ENCODE measurements around the gene LDOC1.
A peak's percentile ranks its signal among the peaks of the same experiment; 100 is the strongest.
"Not testable (repeated sequence)": the region's sequence is repeated elsewhere in the genome, so short reads cannot be mapped to it uniquely, and the experiment has no call there.

The LDOC1 gene

DNA sequence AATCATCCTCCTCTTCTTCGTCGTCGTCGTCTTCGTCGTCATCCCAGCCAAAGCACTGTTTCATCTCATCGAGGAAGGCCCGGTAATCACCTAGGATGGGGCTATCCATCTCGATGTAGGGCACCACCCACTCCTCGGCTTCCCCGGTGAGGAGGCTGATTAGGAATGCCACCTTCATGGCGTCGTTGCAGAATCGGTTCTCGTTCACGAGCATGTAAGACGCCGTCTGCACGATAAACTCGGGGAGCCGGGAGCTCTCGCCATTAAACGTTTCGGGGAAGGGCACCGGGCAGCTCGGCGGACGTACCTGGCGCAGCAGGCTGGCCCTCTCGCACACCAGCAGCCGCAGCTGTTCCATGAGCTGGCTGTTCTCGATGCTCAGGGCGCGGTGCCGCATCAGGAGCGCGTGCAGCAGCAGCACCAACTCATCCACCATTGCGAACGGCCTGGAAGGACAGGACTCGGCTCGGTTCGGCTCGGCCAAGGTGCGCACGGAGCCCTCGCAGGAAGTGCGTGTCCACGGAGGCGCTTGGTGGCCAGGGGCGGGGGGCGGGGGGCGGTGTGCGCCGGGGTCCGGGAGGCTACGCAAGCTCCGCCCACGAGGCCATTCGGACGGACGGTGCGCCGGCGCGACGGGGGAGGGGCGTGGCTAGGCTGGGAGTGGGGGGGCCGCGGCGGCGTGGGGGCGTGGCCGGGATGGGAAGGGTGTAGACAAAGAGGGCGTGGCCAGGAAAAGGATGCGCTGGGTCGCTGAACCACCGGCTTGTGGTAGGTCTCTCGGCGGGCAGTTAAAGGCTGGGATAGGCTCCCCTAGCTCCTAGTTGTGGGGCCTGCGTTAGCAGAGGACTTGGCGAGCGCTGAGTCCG is at the start of gene LDOC1:
TSS of gene LDOC1 (minus strand) at position 544 of the 866 bp plus-strand sequence. CDS start at position 436, 108 bp downstream.
- DNase-seq (ENCODE audit: low read depth in 2 of 2), result peak; percentile 44 to 64

GRCh38 chrX:141221611-141222010 is 44.7 kb upstream of the LDOC1 start:
- DNase-seq (ENCODE audit: low read depth in 2 of 2), result no peak

GRCh38 chrX:141220342-141221008 is 43.5 kb upstream of the LDOC1 start:
- DNase-seq (ENCODE audit: low read depth in 2 of 2), result no peak

DNA sequence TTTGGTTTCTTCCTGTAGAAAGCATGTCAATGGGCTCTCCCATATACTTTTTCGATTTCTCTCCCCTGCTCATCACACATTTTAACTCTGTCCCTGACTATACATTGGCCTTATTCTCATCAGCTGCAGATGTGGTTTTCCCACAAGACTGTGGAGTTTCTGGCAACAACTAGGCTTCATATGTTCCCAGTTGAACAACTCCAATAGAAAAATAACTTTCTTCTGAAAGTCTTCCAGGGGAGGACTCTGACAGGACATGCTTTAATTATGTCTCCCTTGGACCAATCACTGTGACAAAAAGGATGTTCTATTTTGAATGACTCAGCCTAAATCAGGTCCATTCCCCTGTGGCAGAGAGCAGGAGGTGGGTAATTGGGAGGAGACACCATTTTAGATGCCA is 37.3 kb upstream of the LDOC1 start:
- DNase-seq (ENCODE audit: low read depth in 2 of 2), result no peak

GRCh38 chrX:141201962-141202361 is 25.0 kb upstream of the LDOC1 start:
- DNase-seq (ENCODE audit: low read depth in 2 of 2), result no peak

GRCh38 chrX:141188573-141188972 is 11.6 kb upstream of the LDOC1 start:
- not testable (repeated sequence) for DNase-seq (ENCODE audit: low read depth in 2 of 2)

- no peak for DNase-seq (ENCODE audit: low read depth in 2 of 2)
Measured at GRCh38 chrX:141185366-141185765, 8.4 kb upstream of the LDOC1 start.

GRCh38 chrX:141183000-141183399 is 6.1 kb upstream of the LDOC1 start:
- no peak for DNase-seq (ENCODE audit: low read depth in 2 of 2)

DNA sequence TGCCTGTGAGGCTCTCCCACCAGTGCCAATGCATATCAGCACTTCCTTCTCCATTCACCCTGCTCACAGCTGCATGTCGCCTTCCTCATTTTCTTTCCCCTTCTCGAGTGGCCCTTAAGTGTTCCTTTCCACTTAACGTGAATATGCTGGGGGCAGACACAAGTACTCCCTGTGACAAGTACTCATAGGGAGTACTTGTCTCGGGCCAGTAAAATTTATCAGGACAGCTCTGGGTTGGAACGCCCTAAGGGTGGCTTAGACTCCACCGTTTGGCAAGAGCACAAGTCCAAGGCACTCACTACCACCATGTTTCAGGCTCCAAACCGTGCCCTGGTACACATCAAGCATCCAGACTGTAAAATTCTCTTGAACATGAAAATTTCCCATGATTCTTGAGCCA is 3.9 kb upstream of the LDOC1 start:
- DNase-seq (ENCODE audit: low read depth in 2 of 2), result no peak

DNA sequence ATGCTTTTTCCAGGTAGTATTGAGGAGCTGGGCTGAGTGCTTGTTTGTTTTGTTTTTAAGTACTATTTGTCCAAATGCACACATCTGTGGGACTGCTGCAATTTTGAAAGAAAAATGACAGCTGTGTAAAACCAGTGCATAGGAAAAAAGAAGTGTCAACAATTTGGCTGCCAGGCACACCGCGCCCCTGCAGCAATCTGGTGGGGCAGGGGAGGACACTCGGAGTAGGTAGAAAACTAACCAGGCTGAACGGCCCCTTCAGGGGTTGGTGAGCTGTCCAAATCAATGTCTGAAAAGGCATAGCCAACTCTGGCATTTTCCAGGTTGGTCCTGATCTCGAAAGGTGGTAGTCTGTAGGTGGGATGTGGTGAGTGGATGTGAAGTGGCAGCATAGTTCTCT is 1.1 kb downstream of the LDOC1 start:
- DNase-seq (ENCODE audit: low read depth in 2 of 2), result no peak

- no peak for DNase-seq (ENCODE audit: low read depth in 2 of 2)
Measured at GRCh38 chrX:141164406-141164805, 12.5 kb downstream of the LDOC1 start.

- no peak for DNase-seq (ENCODE audit: low read depth in 2 of 2)
Measured at GRCh38 chrX:141158084-141158483, 18.8 kb downstream of the LDOC1 start.

GRCh38 chrX:141155231-141155630 is 21.7 kb downstream of the LDOC1 start:
- not testable (repeated sequence) for DNase-seq (ENCODE audit: low read depth in 2 of 2)

- DNase-seq (ENCODE audit: low read depth in 2 of 2), result no peak
Measured at GRCh38 chrX:141142946-141143345, 34.0 kb downstream of the LDOC1 start.

GRCh38 chrX:141133272-141133671 is 43.7 kb downstream of the LDOC1 start:
- no peak for DNase-seq (ENCODE audit: low read depth in 2 of 2)

DNA sequence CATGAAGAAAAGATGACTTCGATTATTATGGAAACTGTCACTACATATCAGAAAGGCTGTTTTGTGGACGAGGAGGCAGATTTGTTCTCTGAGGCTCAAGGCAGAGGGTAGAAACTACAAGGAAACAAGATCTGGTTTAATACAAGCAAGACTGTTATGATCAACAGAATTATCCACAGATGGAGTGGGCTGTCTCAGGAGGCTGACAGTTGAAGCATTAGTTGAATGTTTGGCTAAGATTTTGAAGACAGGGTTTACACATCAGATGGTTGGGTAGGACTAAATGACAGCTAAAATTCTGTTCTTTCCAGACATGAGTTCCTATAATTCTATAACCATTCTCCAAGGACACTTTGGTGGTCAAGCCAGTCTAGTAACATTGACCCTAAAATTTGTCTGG is 49.8 kb downstream of the LDOC1 start:
- no peak for DNase-seq (ENCODE audit: low read depth in 2 of 2)

Data from stimulated activated CD4-positive, alpha-beta T cell treated with anti-CD3 and anti-CD28 coated beads, Interleukin-12 subunit alpha, Interleukin-12 subunit beta, amount 100 ng/mL, for 24 hours (primary cell).